Measurements from ENCODE around the gene NPHS1.
A peak's percentile ranks its signal among the peaks of the same experiment; 100 is the strongest.
"Not testable (repeated sequence)": the region's sequence is repeated elsewhere in the genome, so short reads cannot be mapped to it uniquely, and the experiment has no call there.

The NPHS1 gene

GRCh38 chr19:35805526-35806102, 46.7 kb downstream of the NPHS1 start:
- Histone ChIP-seq H3K9me3 (ENCODE audit: control insufficient read depth, insufficient read depth, low read length) (no peaks in the 10 kb centered on the region), H3K9ac (ENCODE audit: low read depth, low read length) (no peak overlapping the region), H3K4me1 (ENCODE audit: insufficient read depth, low read length) (peaks cover 6% of the 10 kb centered on the region; the same call in 1 of the 2 replicates), H3K36me3 (ENCODE audit: insufficient read depth, low read length) (no peaks in the 10 kb centered on the region)

DNA sequence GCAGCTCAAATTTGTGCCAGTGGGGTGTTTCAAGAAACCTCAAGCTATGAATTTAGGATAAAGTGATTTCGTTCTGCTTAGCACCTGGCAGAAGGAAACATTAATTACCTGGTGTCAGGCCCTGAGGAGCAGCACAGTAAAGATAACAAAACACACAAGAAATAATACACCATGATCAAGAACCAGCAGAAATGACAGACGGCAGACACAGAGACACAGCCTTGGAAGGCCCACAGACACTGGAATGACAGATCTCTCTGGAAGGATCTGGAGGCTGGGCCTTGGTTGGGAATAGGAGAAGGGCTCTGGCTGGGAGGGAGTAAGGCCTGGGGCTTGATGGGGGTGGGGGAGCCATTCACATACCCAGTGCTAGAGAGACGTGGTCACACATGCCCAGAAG, 50.5 kb downstream of the NPHS1 start:
- Histone ChIP-seq H3K36me3 (ENCODE audit: insufficient read depth, low read length) (no peaks in the 10 kb centered on the region), H3K4me1 (ENCODE audit: insufficient read depth, low read length) (no peaks in the 10 kb centered on the region), H3K9ac (ENCODE audit: low read depth, low read length) (no peak overlapping the region), H3K9me3 (ENCODE audit: control insufficient read depth, insufficient read depth, low read length) (no peaks in the 10 kb centered on the region)

DNA sequence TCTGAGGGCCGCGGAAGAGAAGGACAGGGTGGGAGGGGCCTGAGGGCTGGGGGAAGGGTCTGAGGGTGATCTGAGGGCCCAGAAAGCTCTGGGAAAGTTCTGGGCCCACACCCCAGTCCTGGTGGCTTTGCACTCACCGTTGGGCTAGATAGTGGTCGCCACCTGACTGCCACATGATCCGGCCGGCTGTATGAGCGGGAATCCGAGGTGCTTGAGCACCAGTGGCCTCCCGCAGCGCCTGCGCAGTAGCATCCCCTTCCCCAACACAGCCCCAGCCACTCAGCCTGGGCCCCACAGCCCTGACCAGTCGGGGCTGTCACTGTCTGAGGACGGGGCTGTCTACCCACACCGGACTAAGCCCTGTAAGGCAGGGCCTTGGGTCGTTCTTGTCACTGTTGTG, 54.6 kb downstream of the NPHS1 start:
- Histone ChIP-seq H3K9me3 (ENCODE audit: control insufficient read depth, insufficient read depth, low read length) (no peaks in the 10 kb centered on the region), H3K36me3 (ENCODE audit: insufficient read depth, low read length) (no peaks in the 10 kb centered on the region)

DNA sequence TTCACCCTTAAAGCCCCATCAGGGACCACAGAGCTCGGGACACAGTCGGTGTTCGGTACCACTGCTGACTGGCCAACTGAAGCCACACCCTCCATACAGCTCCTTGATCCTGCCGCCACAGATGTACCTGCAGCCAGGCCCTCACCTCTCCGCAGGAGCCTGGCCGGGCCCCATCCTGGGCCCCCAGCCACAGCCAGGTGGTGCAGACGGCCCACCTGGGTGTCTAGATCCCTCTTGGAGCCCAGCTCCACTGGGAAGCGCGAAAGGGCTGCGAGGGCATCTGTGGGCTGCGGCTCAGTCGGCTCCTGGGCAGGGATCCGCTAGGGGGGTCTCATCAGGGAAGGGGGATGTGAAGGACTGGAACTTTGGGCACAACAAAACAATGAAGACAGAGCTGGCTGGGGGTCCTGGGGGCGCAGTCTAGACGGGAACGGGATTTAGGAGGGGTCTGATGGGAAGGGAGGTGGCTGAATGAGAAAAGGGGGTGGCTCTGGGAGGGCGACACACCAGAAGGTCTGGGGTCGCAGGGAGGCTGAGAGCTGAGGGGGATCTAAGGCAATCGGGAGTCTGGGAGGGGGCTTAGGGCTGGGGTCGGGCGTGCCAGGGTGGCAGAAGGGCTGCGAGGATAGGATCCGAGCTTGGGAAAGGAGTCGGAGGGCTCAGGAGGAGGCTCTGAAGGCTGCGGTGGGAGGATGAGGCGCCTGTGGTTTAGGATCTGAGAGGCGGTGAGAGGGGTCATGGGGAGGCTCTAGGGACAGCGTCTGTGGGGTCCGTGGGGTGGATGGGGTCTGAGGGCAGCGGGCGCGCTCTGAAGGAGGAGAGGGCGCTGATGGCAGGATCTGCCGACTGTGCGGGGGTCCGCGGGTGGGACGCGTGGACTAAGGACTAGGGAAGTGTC, 55.4 kb downstream of the NPHS1 start:
- Histone ChIP-seq H3K9me3 (ENCODE audit: control insufficient read depth, insufficient read depth, low read length) (no peaks in the 10 kb centered on the region), H3K9ac (ENCODE audit: low read depth, low read length) (peak overlapping the region; percentile 27; the same call in 1 of the 2 replicates), H3K36me3 (ENCODE audit: insufficient read depth, low read length) (no peaks in the 10 kb centered on the region), H3K4me1 (ENCODE audit: insufficient read depth, low read length) (no peaks in the 10 kb centered on the region)

More for the DNA sequence above, 54.6 kb downstream of the NPHS1 start:
- H3K9ac ChIP-seq (ENCODE audit: low read depth, low read length), result peak overlapping the region; percentile 27; the same call in 1 of the 2 replicates
- H3K4me1 ChIP-seq (ENCODE audit: insufficient read depth, low read length), result no peaks in the 10 kb centered on the region

- not testable (repeated sequence) for H3K9me3 ChIP-seq (ENCODE audit: control insufficient read depth, insufficient read depth, low read length); H3K4me1 ChIP-seq (ENCODE audit: insufficient read depth, low read length); H3K9ac ChIP-seq (ENCODE audit: low read depth, low read length); H3K36me3 ChIP-seq (ENCODE audit: insufficient read depth, low read length)
These were observed 56.7 kb downstream of the NPHS1 start for GRCh38 chr19:35795564-35795963.

DNA sequence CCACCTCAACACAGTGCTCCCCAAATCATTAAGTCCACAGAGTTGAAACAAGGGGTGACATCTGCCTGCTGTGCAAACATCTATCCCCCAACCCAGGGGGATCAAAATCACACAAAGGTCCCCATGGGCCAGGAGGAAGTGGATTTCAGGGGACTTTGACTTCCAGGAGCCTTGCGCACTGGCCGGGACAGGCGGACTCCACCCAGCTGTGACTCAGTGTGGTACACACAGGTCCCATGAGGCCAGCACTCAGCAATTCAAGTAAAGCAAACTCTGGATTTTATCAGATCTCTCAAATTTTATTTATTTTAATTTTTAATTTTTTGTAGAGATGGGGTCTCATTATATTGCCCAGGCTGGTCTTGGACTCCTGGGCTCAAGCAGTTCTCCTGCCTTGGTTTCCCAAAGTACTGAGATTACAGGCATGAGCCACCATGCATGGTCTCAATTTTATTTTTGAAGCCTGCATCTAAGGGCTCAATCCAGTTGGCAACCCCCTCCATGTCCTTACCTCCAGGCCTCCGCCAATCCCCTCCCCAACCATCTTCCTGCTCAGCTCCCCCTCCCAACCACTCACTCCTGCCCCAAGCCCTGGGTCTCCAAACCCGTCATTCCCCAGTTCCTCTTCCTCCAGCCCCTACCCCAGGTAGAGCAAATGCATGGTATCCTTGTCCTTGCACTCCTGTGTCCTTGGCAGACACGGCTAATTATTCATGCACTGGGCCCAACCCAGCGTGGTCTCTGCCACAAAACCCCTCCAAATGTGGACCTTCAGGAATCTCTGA, 58.7 kb downstream of the NPHS1 start:
- Histone ChIP-seq H3K9ac (ENCODE audit: low read depth, low read length) (no peak overlapping the region), H3K9me3 (ENCODE audit: control insufficient read depth, insufficient read depth, low read length) (no peaks in the 10 kb centered on the region), H3K4me1 (ENCODE audit: insufficient read depth, low read length) (no peaks in the 10 kb centered on the region), H3K36me3 (ENCODE audit: insufficient read depth, low read length) (no peaks in the 10 kb centered on the region)

- H3K4me1 ChIP-seq (ENCODE audit: insufficient read depth, low read length), result no peaks in the 10 kb centered on the region
- H3K9me3 ChIP-seq (ENCODE audit: control insufficient read depth, insufficient read depth, low read length), result no peaks in the 10 kb centered on the region
- H3K9ac ChIP-seq (ENCODE audit: low read depth, low read length), result no peak overlapping the region
- no peaks in the 10 kb centered on the region for H3K36me3 ChIP-seq (ENCODE audit: insufficient read depth, low read length)
These were observed 59.4 kb downstream of the NPHS1 start for GRCh38 chr19:35792888-35793287.

DNA sequence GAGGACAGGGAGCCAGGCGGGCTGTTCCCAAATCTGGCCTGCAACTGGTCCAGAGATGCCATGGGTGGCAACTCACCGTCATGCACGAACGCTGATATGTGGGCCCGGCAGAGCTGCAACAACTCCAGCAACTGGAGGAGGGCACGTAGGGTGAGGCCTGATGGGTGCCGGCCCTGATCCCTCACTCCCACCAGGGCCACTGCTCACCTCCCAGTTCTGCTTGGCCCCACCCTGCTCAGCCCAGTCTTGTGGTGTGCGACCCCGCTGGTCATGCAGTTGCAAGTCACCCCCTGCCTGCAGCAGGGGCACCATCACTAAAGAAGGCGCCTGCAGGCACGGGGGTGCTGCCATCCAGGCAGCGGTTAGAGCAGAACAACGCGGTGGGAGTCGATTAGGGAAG, 60.0 kb downstream of the NPHS1 start:
- no peaks in the 10 kb centered on the region for H3K9me3 ChIP-seq (ENCODE audit: control insufficient read depth, insufficient read depth, low read length)

DNA sequence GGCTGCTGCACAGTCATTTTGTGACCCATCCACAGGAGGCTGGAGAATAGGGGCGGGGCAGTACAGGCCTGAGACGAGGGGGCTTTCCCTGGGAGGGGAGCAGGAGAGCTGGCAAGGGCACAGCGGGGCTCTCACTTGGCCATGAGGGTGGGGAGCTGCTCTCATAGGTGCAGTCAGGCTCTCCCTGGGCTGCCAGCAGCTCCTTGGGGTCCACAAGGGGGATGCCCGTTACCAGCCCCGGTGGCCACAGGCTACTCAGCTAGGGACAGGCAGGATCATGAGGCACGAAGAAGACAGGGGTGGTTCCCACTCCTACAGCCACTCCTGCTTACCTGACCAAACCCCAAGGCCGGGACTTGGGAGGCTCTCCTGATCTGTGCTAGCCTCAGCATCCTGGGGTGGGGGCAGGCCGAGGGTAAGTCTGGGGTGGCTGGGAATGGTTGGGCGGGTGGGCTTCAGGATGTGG, 60.5 kb downstream of the NPHS1 start:
- Histone ChIP-seq H3K36me3 (ENCODE audit: insufficient read depth, low read length) (no peaks in the 10 kb centered on the region), H3K4me1 (ENCODE audit: insufficient read depth, low read length) (no peaks in the 10 kb centered on the region), H3K9me3 (ENCODE audit: control insufficient read depth, insufficient read depth, low read length) (no peaks in the 10 kb centered on the region), H3K9ac (ENCODE audit: low read depth, low read length) (no peak overlapping the region)

More for the DNA sequence above, 60.0 kb downstream of the NPHS1 start:
- no peaks in the 10 kb centered on the region for H3K36me3 ChIP-seq (ENCODE audit: insufficient read depth, low read length)
- H3K4me1 ChIP-seq (ENCODE audit: insufficient read depth, low read length), result no peaks in the 10 kb centered on the region
- no peak overlapping the region for H3K9ac ChIP-seq (ENCODE audit: low read depth, low read length)

- Histone ChIP-seq H3K4me1 (ENCODE audit: insufficient read depth, low read length) (no peaks in the 10 kb centered on the region), H3K9ac (ENCODE audit: low read depth, low read length) (no peak overlapping the region), H3K36me3 (ENCODE audit: insufficient read depth, low read length) (no peaks in the 10 kb centered on the region), H3K9me3 (ENCODE audit: control insufficient read depth, insufficient read depth, low read length) (no peaks in the 10 kb centered on the region)
These were observed 61.1 kb downstream of the NPHS1 start for GRCh38 chr19:35790981-35791813.

DNA sequence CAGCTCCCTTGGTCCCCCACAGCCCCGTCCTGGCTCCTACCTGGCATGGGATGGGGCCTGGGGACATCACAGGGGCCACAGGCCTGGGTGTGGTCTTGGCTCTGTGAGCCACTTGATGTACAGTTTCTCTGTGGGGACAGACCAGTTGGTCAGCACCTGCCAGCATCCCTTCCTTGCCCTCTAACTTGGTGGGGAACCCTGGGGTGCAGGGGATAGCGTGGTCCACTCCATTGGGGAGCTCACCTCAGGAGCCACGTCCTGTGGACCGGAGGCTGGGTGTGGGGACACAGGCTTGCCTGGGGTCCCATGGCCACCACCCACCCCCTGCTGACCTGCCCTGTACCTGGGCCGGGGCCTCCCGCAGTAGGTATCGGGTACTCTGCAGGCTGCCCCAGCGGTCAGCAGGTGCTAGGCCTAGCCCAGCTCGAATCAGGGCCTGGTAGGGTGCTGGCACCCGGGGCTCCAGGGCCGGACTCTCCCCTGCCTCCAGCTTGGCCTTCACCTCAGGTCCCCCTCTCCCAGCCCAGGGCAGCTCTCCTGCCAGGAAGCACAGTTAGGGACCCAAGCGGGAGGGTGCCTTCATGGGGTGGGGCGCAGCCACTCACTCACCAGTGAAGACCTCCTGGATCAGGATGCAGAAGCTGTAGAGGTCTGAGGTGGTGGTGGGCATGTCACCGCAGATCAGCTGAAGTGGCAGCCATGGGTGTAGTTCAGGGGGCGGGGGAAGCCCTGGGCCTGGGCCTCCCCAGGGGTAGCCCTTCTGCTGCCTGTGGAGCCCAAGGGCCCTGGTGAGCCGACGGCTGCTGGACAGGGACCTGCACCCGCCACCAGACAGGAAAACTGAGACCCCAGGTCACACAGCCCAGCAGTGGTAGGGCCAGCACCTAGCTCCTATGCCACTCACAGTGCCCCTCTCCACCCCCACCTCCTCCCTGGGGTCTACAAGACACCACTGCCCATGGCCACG, 62.0 kb downstream of the NPHS1 start:
- Histone ChIP-seq H3K9ac (ENCODE audit: low read depth, low read length) (no peak overlapping the region), H3K4me1 (ENCODE audit: insufficient read depth, low read length) (no peaks in the 10 kb centered on the region), H3K9me3 (ENCODE audit: control insufficient read depth, insufficient read depth, low read length) (no peaks in the 10 kb centered on the region), H3K36me3 (ENCODE audit: insufficient read depth, low read length) (no peaks in the 10 kb centered on the region)

GRCh38 chr19:35789195-35789977, 62.9 kb downstream of the NPHS1 start:
- Histone ChIP-seq H3K9me3 (ENCODE audit: control insufficient read depth, insufficient read depth, low read length) (no peaks in the 10 kb centered on the region), H3K9ac (ENCODE audit: low read depth, low read length) (no peak overlapping the region), H3K4me1 (ENCODE audit: insufficient read depth, low read length) (no peaks in the 10 kb centered on the region)

More at GRCh38 chr19:35789195-35789977, 62.9 kb downstream of the NPHS1 start:
- H3K36me3 ChIP-seq (ENCODE audit: insufficient read depth, low read length), result no peaks in the 10 kb centered on the region

Measured in ES-I3 (cell line).